Keratinocyte (primary cell): Measurements from ENCODE around the gene SH3BP5L.

ENCODE experiments used
- EZH2 ChIP-seq: IDR thresholded peaks from one replicate; pipeline ENCODE4 v1.6.1; 2012; ENCODE audit warnings: inconsistent platforms, mild to moderate bottlenecking, low read length, moderate library complexity
- TF ChIP-seq, protein P1 (sequence below), 3 experiments: IDR thresholded peaks in 1 of 3; conservative IDR thresholded peaks in 1 of 3; optimal IDR thresholded peaks in 1 of 3; 2 replicates in 2 of 3; 3 replicates in 1 of 3; pipeline versions ENCODE3 to v1.5.1; 2011; ENCODE audit warnings: low read length in 3 of 3, mild to moderate bottlenecking in 3 of 3, moderate library complexity in 2 of 3, control low read depth in 1 of 3, inconsistent platforms in 1 of 3; ENCODE audit not compliant: insufficient read depth in 2 of 3; ENCODE audit errors: extremely low read depth in 1 of 3

DNA sequence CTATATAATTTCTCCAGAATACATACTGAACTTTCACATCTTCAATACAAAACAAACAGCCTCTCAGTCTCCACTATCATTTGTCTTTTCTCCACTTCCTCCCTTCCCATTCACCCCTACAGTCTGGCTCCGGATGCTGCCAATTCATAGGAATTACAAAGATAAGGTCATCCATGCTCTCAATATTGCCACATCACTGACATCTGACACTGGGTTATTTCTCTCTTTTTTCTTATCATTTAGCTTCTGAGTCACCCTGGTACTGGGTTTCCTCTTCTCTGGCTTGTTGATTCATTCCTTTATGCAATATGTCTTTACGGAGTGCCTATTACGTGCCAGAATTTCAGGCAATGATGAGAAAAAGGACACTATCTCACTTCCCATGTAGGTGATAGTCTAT, 3.1 kb upstream of the SH3BP5L start:
- TF ChIP-seq, protein P1, sequence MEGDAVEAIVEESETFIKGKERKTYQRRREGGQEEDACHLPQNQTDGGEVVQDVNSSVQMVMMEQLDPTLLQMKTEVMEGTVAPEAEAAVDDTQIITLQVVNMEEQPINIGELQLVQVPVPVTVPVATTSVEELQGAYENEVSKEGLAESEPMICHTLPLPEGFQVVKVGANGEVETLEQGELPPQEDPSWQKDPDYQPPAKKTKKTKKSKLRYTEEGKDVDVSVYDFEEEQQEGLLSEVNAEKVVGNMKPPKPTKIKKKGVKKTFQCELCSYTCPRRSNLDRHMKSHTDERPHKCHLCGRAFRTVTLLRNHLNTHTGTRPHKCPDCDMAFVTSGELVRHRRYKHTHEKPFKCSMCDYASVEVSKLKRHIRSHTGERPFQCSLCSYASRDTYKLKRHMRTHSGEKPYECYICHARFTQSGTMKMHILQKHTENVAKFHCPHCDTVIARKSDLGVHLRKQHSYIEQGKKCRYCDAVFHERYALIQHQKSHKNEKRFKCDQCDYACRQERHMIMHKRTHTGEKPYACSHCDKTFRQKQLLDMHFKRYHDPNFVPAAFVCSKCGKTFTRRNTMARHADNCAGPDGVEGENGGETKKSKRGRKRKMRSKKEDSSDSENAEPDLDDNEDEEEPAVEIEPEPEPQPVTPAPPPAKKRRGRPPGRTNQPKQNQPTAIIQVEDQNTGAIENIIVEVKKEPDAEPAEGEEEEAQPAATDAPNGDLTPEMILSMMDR (optimal IDR thresholded peaks at IDR 0.05 in 1 of 3, IDR thresholded peaks at IDR 0.05 in 1 of 3, conservative IDR thresholded peaks at IDR 0.05 in 1 of 3; ENCODE audit: extremely low read depth in 1 of 3, insufficient read depth in 2 of 3, low read length in 3 of 3), result no peak
- TF ChIP-seq EZH2, result no peak
